Left colon (tissue), 2 donors: ENCODE results near the gene KCNMB2. TPM values are rescaled to one million over a fixed set of nuclear protein-coding genes. Genes with fewer than 3 reads are reported as not detected.

Source experiments
- ATAC-seq: fragments of 200-7000 bp; cut with Tn5 transposase; one replicate; pipeline ENCODE4 v1.9.1; 2020; ENCODE audit warnings: mild to moderate bottlenecking, moderate library complexity
- DNase-seq, 2 donors: peaks; one replicate each; pipeline ENCODE4 v3.0.0-alpha.2; 2020
- intact Hi-C, 2 donors: fragments of 100-400 bp; cut with DNase I in 1 of 2; cut with micrococcal nuclease in 1 of 2; formaldehyde crosslinking; loops; one replicate each; pipeline versions ENCODE4 v1.11.2 to v1.14.0; 2022; cut with DNase I, micrococcal nuclease
- total RNA-seq, 2 donors: library from RNA; stranded (reverse); fragmentation: NEBNext Ultra II Directional; extraction: Animal tissue kit (Norgen Biotek cat#: 25700); gene quantifications; one replicate each; pipeline ENCODE4 v1.2.1, GENCODE V29; 2021
- donor health status: DM: no; HTN: no; CAD: no.
- donor health status: DM: yes; HTN: yes; CAD: no.

The KCNMB2 gene
- total RNA-seq, 2 donors from 2014 or later: 0.31 TPM; not detected in 1

GRCh38 chr3:178768072-178768864 is 232.0 kb downstream of the KCNMB2 start:
- intact Hi-C loops: no loop called here
- no peak for ATAC-seq
- no peak for DNase-seq

- intact Hi-C loops: no loop called here
- ATAC-seq (no peak), DNase-seq (no peak)
Observed at GRCh38 chr3:178771511-178771910, 235.3 kb downstream of the KCNMB2 start.

- intact Hi-C loops: no loop called here
- ATAC-seq: no peak
- DNase-seq: no peak
Observed at GRCh38 chr3:178772746-178773145, 236.5 kb downstream of the KCNMB2 start.

GRCh38 chr3:178773358-178773757 is 237.1 kb downstream of the KCNMB2 start:
- DNase-seq (no peak), ATAC-seq (no peak)
- intact Hi-C loops: no loop called here

- intact Hi-C loops: no loop called here
- ATAC-seq (no peak), DNase-seq (no peak)
Observed at GRCh38 chr3:178777718-178778411, 241.6 kb downstream of the KCNMB2 start.

- ATAC-seq: no peak
- intact Hi-C loops: no loop called here
Observed at GRCh38 chr3:178778589-178778988, 242.4 kb downstream of the KCNMB2 start.

GRCh38 chr3:178785961-178786360 is 249.7 kb downstream of the KCNMB2 start:
- ATAC-seq (no peak), DNase-seq (no peak)
- intact Hi-C loops: no loop called here

More at GRCh38 chr3:178778589-178778988, 242.4 kb downstream of the KCNMB2 start:
- DNase-seq: peak in 1 of 2 donors; percentile 36

GRCh38 chr3:178787960-178788359 is 251.7 kb downstream of the KCNMB2 start:
- DNase-seq (no peak), ATAC-seq (no peak)
- intact Hi-C loops: no loop called here

- ATAC-seq (no peak), DNase-seq (no peak)
- intact Hi-C loops: no loop called here
Observed at GRCh38 chr3:178794711-178795110, 258.5 kb downstream of the KCNMB2 start.

GRCh38 chr3:178795349-178795748 is 259.1 kb downstream of the KCNMB2 start:
- ATAC-seq: no peak
- intact Hi-C loops: no loop called here
- DNase-seq: no peak

GRCh38 chr3:178802259-178802658 is 266.0 kb downstream of the KCNMB2 start:
- intact Hi-C loops: no loop called here
- DNase-seq (no peak), ATAC-seq (no peak)

- intact Hi-C loops: no loop called here
- DNase-seq: no peak
- ATAC-seq: peak; percentile 53
Observed at GRCh38 chr3:178802993-178803693, 266.9 kb downstream of the KCNMB2 start.

- ATAC-seq: no peak
- intact Hi-C loops: no loop called here
- DNase-seq: no peak
Observed at GRCh38 chr3:178804606-178805005, 268.4 kb downstream of the KCNMB2 start.

- intact Hi-C loops: no loop called here
- no peak for ATAC-seq
- DNase-seq: no peak
Observed at GRCh38 chr3:178805741-178806140, 269.5 kb downstream of the KCNMB2 start.

- ATAC-seq (no peak), DNase-seq (no peak)
- intact Hi-C loops: no loop called here
Observed at GRCh38 chr3:178806651-178807050, 270.4 kb downstream of the KCNMB2 start.

GRCh38 chr3:178807694-178808093 is 271.5 kb downstream of the KCNMB2 start:
- intact Hi-C loops: no loop called here
- ATAC-seq (no peak), DNase-seq (no peak)

GRCh38 chr3:178808748-178809147 is 272.5 kb downstream of the KCNMB2 start:
- no peak for DNase-seq
- intact Hi-C loops: no loop called here
- no peak for ATAC-seq

GRCh38 chr3:178810181-178810580 is 273.9 kb downstream of the KCNMB2 start:
- intact Hi-C loops: no loop called here
- DNase-seq: no peak
- ATAC-seq: no peak

- DNase-seq (no peak), ATAC-seq (no peak)
- intact Hi-C loops: no loop called here
Observed at GRCh38 chr3:178822722-178823121, 286.5 kb downstream of the KCNMB2 start.

GRCh38 chr3:178823150-178823549 is 286.9 kb downstream of the KCNMB2 start:
- ATAC-seq (no peak), DNase-seq (no peak)
- intact Hi-C loops: no loop called here
